GM19468 (cell line): ENCODE results near the gene TTLL5.

Experiments
- ATAC-seq: cut with Tn5 transposase; IDR thresholded peaks from one replicate; pipeline ENCODE4 v1.9.1; 2021; ENCODE audit warnings: mild to moderate bottlenecking, moderate library complexity, moderate number of reproducible peaks; ENCODE audit not compliant: unreplicated experiment; ENCODE audit errors: extremely low read depth

The TTLL5 gene

DNA sequence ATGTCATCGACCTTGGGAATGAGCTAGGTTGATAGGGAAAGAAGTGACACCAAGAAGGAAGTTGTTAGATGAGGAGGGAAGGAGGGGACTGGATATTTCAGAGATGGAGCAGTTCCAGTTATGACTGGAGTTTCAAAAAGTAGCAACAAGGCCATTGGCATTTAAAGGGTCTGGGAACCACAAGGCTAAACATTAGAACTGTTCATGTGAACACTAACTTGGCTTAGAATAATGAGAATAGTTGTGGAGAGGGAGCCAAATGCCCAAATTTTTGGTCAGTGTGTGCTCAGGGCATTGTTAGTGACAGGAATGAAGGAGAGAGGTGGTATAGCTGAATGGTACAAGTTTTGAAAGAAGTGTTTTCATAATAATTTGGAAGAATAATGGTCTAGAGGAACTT, 341.3 kb downstream of the TTLL5 start:
- no peak for ATAC-seq
